Measurements from ENCODE around the gene IFNA4.

GRCh38 chr9:21228122-21228521, 40.7 kb upstream of the IFNA4 start, which contains the start of gene IFNA17:
- TF ChIP-seq POLR2A (IDR thresholded peaks at IDR 0.05; ENCODE audit: low read length) (no peak), GATA1 (IDR thresholded peaks at IDR 0.05; ENCODE audit: low read depth, low read length) (no peak)

All from erythroblast (primary cell).